Measurements from ENCODE around the gene ZNF106. TPM values are rescaled to one million over a fixed set of nuclear protein-coding genes. Genes with fewer than 3 reads are reported as not detected.

Gene ZNF106
- polyA plus RNA-seq (2013): 26.3 TPM

DNA sequence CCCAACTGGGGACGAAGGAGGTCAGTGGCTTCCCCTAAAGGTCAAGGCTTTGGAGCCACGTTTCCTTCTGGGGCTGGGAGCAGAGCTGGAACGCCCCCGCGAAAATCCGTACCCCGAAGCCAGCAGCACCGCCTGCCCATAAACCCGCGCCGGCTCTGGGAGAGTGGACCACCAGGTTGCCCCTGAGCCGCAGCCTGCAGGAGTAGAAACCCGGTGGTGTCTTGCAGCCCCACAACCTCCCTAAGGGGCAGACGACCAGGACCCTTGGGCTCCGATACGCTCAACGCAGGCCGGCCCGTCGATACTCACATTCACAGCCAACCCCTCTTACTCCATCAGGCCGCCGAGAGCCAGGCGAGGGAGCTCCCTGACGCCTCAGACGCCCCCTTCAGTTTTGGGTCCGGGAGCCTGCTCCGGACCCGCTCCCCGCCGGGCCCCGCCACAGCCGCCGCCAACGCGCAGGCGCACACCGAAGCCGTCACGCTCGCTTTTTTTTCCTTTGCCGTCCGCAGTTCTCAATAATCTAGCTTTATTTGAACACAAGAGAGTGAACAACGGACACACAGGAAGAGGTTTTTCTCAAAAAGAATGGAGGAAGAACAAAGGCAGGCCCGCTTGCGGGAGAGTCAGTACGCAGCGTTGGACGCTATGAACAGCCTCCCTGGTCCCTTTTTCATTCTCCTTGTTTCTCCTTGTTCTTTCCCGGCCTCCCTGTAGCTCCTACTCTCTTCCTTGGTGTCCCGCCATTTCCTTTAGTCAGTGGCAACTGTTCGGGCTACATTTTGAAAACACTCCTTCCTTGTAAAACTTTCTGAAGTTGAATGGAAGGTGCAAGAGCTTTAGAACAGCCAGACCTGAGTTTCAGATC is at the start of gene ZNF106:
TSS of gene ZNF106 (minus strand) at position 471 of the 868 bp plus-strand sequence. CDS start 18,852 bp downstream, outside the sequence.
- Histone ChIP-seq H3K4me3 (ENCODE audit: control insufficient read depth in 1 of 7, extremely low read depth in 1 of 7, insufficient read depth in 4 of 7, low read depth in 2 of 7, low read length in 6 of 7) (peak within 1 kb of the TSS; percentile 78 to 100 (median 96)), H3K36me3 (ENCODE audit: control insufficient read depth in 4 of 4, insufficient read depth in 4 of 4, low read length in 3 of 4) (no peaks in the 10 kb centered on the region), H3K4me1 (ENCODE audit: control extremely low read depth in 1 of 4, control insufficient read depth in 4 of 4, insufficient read depth in 4 of 4, low read length in 3 of 4) (peaks cover 16 to 33% (median 27%) of the 10 kb centered on the region in 4 experiments)

DNA sequence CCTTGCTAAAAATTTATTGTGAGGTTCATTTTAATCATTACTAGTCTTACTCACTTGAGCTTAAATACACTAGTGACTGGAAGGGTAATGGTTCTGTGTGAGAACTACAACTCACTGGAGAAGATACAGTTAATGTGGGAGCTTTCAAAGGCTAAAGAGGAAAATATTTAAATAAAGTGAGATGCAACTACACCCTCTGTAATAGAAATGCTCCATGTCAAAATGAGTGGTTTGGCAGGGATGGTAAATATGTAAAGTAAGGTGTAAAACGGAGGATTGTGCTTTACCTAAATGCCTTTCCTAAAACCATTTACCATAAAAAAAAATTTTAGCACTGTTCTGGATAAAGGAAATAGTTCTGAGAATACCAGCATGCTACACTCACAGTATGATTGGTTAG is 42.3 kb upstream of the ZNF106 start:
- Histone ChIP-seq H3K36me3 (ENCODE audit: control insufficient read depth in 4 of 4, insufficient read depth in 4 of 4, low read length in 3 of 4) (peaks cover 11 to 61% (median 33%) of the 10 kb centered on the region in 4 experiments), H3K27me3 (replicated peaks in 2 of 5; ENCODE audit: control insufficient read depth in 4 of 5, insufficient read depth in 5 of 5, low read length in 4 of 5) (no peaks in the 10 kb centered on the region), H3K9me3 (ENCODE audit: control extremely low read depth in 1 of 5, control insufficient read depth in 4 of 5, insufficient read depth in 2 of 5, low read depth in 1 of 5, low read length in 4 of 5) (no peaks in the 10 kb centered on the region), H3K27ac (ENCODE audit: insufficient read depth in 1 of 2, low read depth in 1 of 2, low read length in 2 of 2, poor library complexity in 1 of 2, severe bottlenecking in 2 of 2) (no peak overlapping the region), H3K4me3 (ENCODE audit: control insufficient read depth in 1 of 7, extremely low read depth in 1 of 7, insufficient read depth in 4 of 7, low read depth in 2 of 7, low read length in 6 of 7) (no peak overlapping the region), H3K4me1 (ENCODE audit: control extremely low read depth in 1 of 4, control insufficient read depth in 4 of 4, insufficient read depth in 4 of 4, low read length in 3 of 4) (no peaks in the 10 kb centered on the region)
- POLR2A ChIA-PET: no interaction called here
- no CpG with 5 or more reads among the region's 1 CpG for WGBS (ENCODE audit: insufficient coverage)
- CTCF ChIA-PET: interaction anchor here (1.1 to 3.2 kb wide), 2 partner anchors 12 to 15 kb away, joined by 3 to 10 read pairs; no protein-coding TSS in a partner anchor
- DNase-seq: no peak

More for the DNA sequence above, at the start of gene ZNF106:
- ChIA-PET CTCF (interaction anchor here (0.9 to 1.5 kb wide), 9 partner anchors 8 to 718 kb away, joined by 3 to 7 read pairs (median 3); partner anchors contain the start of genes HAUS2 and LRRC57), POLR2A (interaction anchor here (1.3 kb wide), 1 partner anchor 20 kb away, joined by 6 read pairs; no protein-coding TSS in a partner anchor)
- 0% methylated on average over 42 of the region's 51 CpGs for WGBS (ENCODE audit: insufficient coverage)
- Histone ChIP-seq H3K9me3 (ENCODE audit: control extremely low read depth in 1 of 5, control insufficient read depth in 4 of 5, insufficient read depth in 2 of 5, low read depth in 1 of 5, low read length in 4 of 5) (no peaks in the 10 kb centered on the region), H3K27ac (ENCODE audit: insufficient read depth in 1 of 2, low read depth in 1 of 2, low read length in 2 of 2, poor library complexity in 1 of 2, severe bottlenecking in 2 of 2) (peak within 1 kb of the TSS; percentile 95 to 98), H3K27me3 (replicated peaks in 2 of 5; ENCODE audit: control insufficient read depth in 4 of 5, insufficient read depth in 5 of 5, low read length in 4 of 5) (no peaks in the 10 kb centered on the region)
- DNase-seq: peak; percentile 94 to 96 (median 96)

DNA sequence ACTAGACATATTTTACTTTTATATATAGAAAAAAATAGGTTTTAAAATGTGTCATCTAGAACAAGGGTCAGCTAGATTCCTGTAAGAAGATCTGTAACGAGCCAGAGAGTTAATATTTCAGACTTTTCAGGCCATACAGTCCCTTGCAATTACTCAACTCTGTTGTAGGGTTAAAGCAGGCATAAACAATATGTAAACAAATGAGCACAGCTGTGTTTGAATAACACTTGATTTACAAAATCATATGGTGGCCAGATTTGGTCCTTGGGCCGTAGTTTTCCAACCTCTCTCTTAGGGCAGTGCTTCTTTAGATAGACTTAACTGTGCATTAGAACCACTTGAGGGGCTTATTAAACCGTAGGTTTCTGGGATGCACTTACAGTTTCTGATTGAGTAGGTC is 38.0 kb upstream of the ZNF106 start:
- Histone ChIP-seq H3K4me1 (ENCODE audit: control extremely low read depth in 1 of 4, control insufficient read depth in 4 of 4, insufficient read depth in 4 of 4, low read length in 3 of 4) (no peaks in the 10 kb centered on the region), H3K36me3 (ENCODE audit: control insufficient read depth in 4 of 4, insufficient read depth in 4 of 4, low read length in 3 of 4) (peaks cover 5 to 50% (median 35%) of the 10 kb centered on the region in 4 experiments), H3K4me3 (ENCODE audit: control insufficient read depth in 1 of 7, extremely low read depth in 1 of 7, insufficient read depth in 4 of 7, low read depth in 2 of 7, low read length in 6 of 7) (no peak overlapping the region), H3K27ac (ENCODE audit: insufficient read depth in 1 of 2, low read depth in 1 of 2, low read length in 2 of 2, poor library complexity in 1 of 2, severe bottlenecking in 2 of 2) (no peak overlapping the region), H3K9me3 (ENCODE audit: control extremely low read depth in 1 of 5, control insufficient read depth in 4 of 5, insufficient read depth in 2 of 5, low read depth in 1 of 5, low read length in 4 of 5) (no peaks in the 10 kb centered on the region), H3K27me3 (replicated peaks in 2 of 5; ENCODE audit: control insufficient read depth in 4 of 5, insufficient read depth in 5 of 5, low read length in 4 of 5) (no peaks in the 10 kb centered on the region)
- ChIA-PET CTCF (interaction anchor here (1.0 to 1.1 kb wide), 3 partner anchors 18 to 120 kb away, joined by 3 to 4 read pairs (median 3); no protein-coding TSS in a partner anchor), POLR2A (no interaction called here)
- DNase-seq: no peak
- WGBS (ENCODE audit: insufficient coverage): 97% methylated on average over 3 of the region's 3 CpGs

DNA sequence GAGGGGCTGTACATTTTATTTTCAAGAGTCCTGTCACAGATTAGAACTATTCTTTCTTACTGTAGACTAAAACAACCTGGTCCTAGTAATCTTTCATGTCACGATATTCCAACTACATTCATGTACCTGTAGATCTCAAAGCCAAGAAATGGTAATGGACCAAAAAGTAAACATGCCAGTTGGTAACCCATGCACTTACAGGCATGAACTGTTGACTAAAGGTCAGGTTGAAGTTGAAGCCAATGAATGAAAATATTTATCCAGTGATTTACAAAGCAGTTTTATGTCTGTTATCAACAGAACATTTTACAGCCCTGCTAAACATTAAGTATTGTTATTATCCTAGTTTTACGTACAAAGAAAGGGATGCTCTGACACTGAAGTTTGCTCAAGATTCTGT is 32.4 kb upstream of the ZNF106 start:
- no CpG with 5 or more reads among the region's 2 CpGs for WGBS (ENCODE audit: insufficient coverage)
- no peak for DNase-seq
- Histone ChIP-seq H3K36me3 (ENCODE audit: control insufficient read depth in 4 of 4, insufficient read depth in 4 of 4, low read length in 3 of 4) (peaks cover 7 to 42% (median 20%) of the 10 kb centered on the region in 4 experiments), H3K4me1 (ENCODE audit: control extremely low read depth in 1 of 4, control insufficient read depth in 4 of 4, insufficient read depth in 4 of 4, low read length in 3 of 4) (no peaks in the 10 kb centered on the region), H3K27me3 (replicated peaks in 2 of 5; ENCODE audit: control insufficient read depth in 4 of 5, insufficient read depth in 5 of 5, low read length in 4 of 5) (no peaks in the 10 kb centered on the region), H3K27ac (ENCODE audit: insufficient read depth in 1 of 2, low read depth in 1 of 2, low read length in 2 of 2, poor library complexity in 1 of 2, severe bottlenecking in 2 of 2) (no peak overlapping the region), H3K9me3 (ENCODE audit: control extremely low read depth in 1 of 5, control insufficient read depth in 4 of 5, insufficient read depth in 2 of 5, low read depth in 1 of 5, low read length in 4 of 5) (no peaks in the 10 kb centered on the region), H3K4me3 (ENCODE audit: control insufficient read depth in 1 of 7, extremely low read depth in 1 of 7, insufficient read depth in 4 of 7, low read depth in 2 of 7, low read length in 6 of 7) (no peak overlapping the region)
- CTCF ChIA-PET: no interaction called here
- POLR2A ChIA-PET: no interaction called here

DNA sequence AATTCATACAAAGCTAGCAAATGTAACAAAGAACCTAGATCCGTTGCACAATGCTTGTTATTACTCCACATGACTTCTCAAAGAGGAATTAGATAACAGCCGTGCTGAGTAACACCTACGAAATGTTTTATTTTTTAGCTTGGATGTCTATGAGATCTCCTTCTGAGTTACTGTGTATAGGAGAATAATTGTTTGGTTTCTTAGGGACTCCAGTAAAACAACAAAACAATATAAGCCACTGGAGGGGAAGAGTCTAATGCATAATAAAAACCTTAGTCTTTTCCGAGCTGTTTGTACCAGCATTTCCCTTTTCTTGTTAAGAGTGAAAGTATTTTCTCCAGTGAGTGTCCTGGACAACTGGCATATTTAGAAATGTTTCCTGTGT is 20.1 kb upstream of the ZNF106 start:
- H3K4me1 ChIP-seq (ENCODE audit: control extremely low read depth in 1 of 4, control insufficient read depth in 4 of 4, insufficient read depth in 4 of 4, low read length in 3 of 4): peaks cover 12 to 22% (median 20%) of the 10 kb centered on the region in 4 experiments
- H3K27me3 ChIP-seq (replicated peaks in 2 of 5; ENCODE audit: control insufficient read depth in 4 of 5, insufficient read depth in 5 of 5, low read length in 4 of 5): no peaks in the 10 kb centered on the region
- no peaks in the 10 kb centered on the region for H3K9me3 ChIP-seq (ENCODE audit: control extremely low read depth in 1 of 5, control insufficient read depth in 4 of 5, insufficient read depth in 2 of 5, low read depth in 1 of 5, low read length in 4 of 5)
- POLR2A ChIA-PET: interaction anchor here (0.8 to 1.5 kb wide), 3 partner anchors 10 to 20 kb away, joined by 4 to 11 read pairs (median 6); partner anchors contain the start of genes SNAP23 and ZNF106
- peak overlapping the region in 6 of 7 experiments; percentile 10 to 75 (median 51) for H3K4me3 ChIP-seq (ENCODE audit: control insufficient read depth in 1 of 7, extremely low read depth in 1 of 7, insufficient read depth in 4 of 7, low read depth in 2 of 7, low read length in 6 of 7)
- H3K27ac ChIP-seq (ENCODE audit: insufficient read depth in 1 of 2, low read depth in 1 of 2, low read length in 2 of 2, poor library complexity in 1 of 2, severe bottlenecking in 2 of 2): peak overlapping the region; percentile 69 to 88
- peak in 2 of 3 donors; percentile 48 to 57 for DNase-seq
- H3K36me3 ChIP-seq (ENCODE audit: control insufficient read depth in 4 of 4, insufficient read depth in 4 of 4, low read length in 3 of 4): peaks cover 4 to 27% (median 16%) of the 10 kb centered on the region in 4 experiments
- CTCF ChIA-PET: interaction anchor here (0.8 to 2.8 kb wide), 6 partner anchors 11 to 141 kb away, joined by 3 to 9 read pairs (median 4); partner anchors contain the start of genes HAUS2, LRRC57 and ZNF106
- no CpG with 5 or more reads among the region's 4 CpGs for WGBS (ENCODE audit: insufficient coverage)

DNA sequence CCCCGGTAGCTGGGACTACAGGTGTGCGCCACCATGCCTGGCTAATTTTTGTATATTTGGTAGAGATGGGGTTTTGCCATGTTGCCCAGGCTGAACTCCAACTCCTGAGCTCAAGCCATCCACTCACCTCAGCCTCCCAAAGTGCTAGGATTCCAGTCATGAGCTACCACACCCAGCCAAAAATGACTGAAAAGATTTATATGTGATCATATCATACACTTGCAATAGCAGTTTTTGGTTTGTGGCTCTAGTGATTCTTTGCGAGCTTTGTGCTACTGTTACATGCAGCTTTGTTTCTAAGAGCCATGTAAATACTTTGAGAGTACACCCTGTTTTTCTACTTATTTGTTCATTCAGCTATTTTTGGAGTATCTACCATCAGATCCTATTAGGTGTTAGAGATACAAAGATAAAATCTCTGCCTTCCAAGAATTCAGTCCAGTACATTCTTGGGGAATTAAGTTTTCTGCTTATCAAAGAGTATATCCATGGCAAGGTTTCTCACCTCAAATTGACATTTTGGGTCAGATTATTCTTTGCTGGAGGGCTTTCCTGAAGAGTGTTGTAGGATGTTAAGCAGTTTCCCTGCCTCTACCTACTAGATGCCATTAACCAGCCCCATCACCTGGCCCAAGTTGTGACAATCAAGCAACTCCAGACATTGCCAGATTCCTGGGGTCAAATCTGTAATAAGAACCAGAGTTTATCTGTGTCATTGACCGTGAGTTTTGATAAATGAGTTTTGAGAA is 19.5 kb upstream of the ZNF106 start:
- POLR2A ChIA-PET: interaction anchor here (0.8 to 1.5 kb wide), 2 partner anchors 14 to 19 kb away, joined by 4 to 6 read pairs; partner anchors contain the start of genes SNAP23 and ZNF106
- H3K36me3 ChIP-seq (ENCODE audit: control insufficient read depth in 4 of 4, insufficient read depth in 4 of 4, low read length in 3 of 4): peaks cover 2 to 23% (median 11%) of the 10 kb centered on the region in 4 experiments
- H3K27ac ChIP-seq (ENCODE audit: insufficient read depth in 1 of 2, low read depth in 1 of 2, low read length in 2 of 2, poor library complexity in 1 of 2, severe bottlenecking in 2 of 2): peak overlapping the region; percentile 69 to 88
- CTCF ChIA-PET: interaction anchor here (0.8 to 2.8 kb wide), 7 partner anchors 11 to 141 kb away, joined by 3 to 9 read pairs (median 6); partner anchors contain the start of genes HAUS2, LRRC57, SNAP23 and ZNF106
- no peak for DNase-seq
- no peaks in the 10 kb centered on the region for H3K9me3 ChIP-seq (ENCODE audit: control extremely low read depth in 1 of 5, control insufficient read depth in 4 of 5, insufficient read depth in 2 of 5, low read depth in 1 of 5, low read length in 4 of 5)
- H3K4me1 ChIP-seq (ENCODE audit: control extremely low read depth in 1 of 4, control insufficient read depth in 4 of 4, insufficient read depth in 4 of 4, low read length in 3 of 4): peaks cover 12 to 22% (median 20%) of the 10 kb centered on the region in 4 experiments
- WGBS (ENCODE audit: insufficient coverage): no CpG with 5 or more reads among the region's 4 CpGs
- no peaks in the 10 kb centered on the region for H3K27me3 ChIP-seq (replicated peaks in 2 of 5; ENCODE audit: control insufficient read depth in 4 of 5, insufficient read depth in 5 of 5, low read length in 4 of 5)
- peak overlapping the region in 5 of 7 experiments; percentile 10 to 75 (median 58) for H3K4me3 ChIP-seq (ENCODE audit: control insufficient read depth in 1 of 7, extremely low read depth in 1 of 7, insufficient read depth in 4 of 7, low read depth in 2 of 7, low read length in 6 of 7)

All from common myeloid progenitor, CD34-positive (primary cell).